AG04449 (cell line): ENCODE measurements around the gene TSPOAP1.

Experiments
- CTCF ChIA-PET: fragments of 350-600 bp; formaldehyde crosslinking; extraction: SDS; loops from one replicate; lab custom pipeline; 2021; ENCODE audit warnings: antibody characterized with exemption; lab: Yijun Ruan, JAX
- POLR2A ChIA-PET: fragments of 400-600, 350-600 bp; formaldehyde crosslinking; extraction: SDS; loops from one replicate; lab custom pipeline; 2020; ENCODE audit warnings: antibody characterized with exemption, inconsistent platforms; lab: Yijun Ruan, JAX
- DNase-seq: peaks from one replicate; pipeline ENCODE4 v3.0.0-alpha.2; 2010; ENCODE audit warnings: low read depth, low spot score
- H3K4me3 ChIP-seq: 2 replicates; pipeline ENCODE4 v1.5.1; 2011; ENCODE audit warnings: low read depth, mild to moderate bottlenecking, control low read depth, low read length
- TF ChIP-seq, protein P1 (sequence below): IDR thresholded peaks from one replicate; pipeline ENCODE4 v1.5.1; 2011; ENCODE audit warnings: mild to moderate bottlenecking, moderate library complexity, low read length, control low read depth, inconsistent platforms; ENCODE audit not compliant: insufficient read depth; ENCODE audit errors: missing control alignments

TSPOAP1 gene

DNA sequence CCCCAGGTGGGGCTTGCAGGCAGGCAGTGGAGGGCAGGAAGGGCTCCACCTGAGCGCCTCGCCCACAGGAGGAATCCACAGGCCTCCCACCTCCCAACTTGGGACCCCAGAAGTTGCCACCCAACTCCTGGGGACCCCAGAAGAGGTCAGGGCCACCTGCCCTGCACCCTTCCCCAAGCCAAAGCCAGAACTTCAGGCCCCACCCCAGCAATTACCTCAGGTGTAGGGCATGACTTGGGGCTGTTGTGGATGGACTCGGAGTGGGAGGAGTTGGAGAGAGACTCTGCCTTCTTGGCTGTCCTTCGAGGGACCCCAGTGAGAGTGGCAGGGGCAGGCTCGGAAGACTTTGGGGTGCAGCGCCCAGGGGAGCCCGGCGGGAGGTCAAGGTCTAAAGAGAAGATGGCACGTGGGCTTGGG lies 10.5 kb downstream of the TSPOAP1 start:
- no peak for DNase-seq
- no peak overlapping the region for H3K4me3 ChIP-seq
- ChIA-PET CTCF (interaction anchor here (0.6 to 7.8 kb wide), 36 partner anchors 9 to 201 kb away, joined by 3 to 138 read pairs (median 6); partner anchors contain the start of genes RNF43, SUPT4H1 and TSPOAP1), POLR2A (interaction anchor here (0.8 to 1.7 kb wide), 3 partner anchors 21 to 41 kb away, joined by 3 to 12 read pairs (median 6); partner anchors contain the start of gene SUPT4H1)
- TF ChIP-seq, protein P1, sequence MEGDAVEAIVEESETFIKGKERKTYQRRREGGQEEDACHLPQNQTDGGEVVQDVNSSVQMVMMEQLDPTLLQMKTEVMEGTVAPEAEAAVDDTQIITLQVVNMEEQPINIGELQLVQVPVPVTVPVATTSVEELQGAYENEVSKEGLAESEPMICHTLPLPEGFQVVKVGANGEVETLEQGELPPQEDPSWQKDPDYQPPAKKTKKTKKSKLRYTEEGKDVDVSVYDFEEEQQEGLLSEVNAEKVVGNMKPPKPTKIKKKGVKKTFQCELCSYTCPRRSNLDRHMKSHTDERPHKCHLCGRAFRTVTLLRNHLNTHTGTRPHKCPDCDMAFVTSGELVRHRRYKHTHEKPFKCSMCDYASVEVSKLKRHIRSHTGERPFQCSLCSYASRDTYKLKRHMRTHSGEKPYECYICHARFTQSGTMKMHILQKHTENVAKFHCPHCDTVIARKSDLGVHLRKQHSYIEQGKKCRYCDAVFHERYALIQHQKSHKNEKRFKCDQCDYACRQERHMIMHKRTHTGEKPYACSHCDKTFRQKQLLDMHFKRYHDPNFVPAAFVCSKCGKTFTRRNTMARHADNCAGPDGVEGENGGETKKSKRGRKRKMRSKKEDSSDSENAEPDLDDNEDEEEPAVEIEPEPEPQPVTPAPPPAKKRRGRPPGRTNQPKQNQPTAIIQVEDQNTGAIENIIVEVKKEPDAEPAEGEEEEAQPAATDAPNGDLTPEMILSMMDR: no peak

DNA sequence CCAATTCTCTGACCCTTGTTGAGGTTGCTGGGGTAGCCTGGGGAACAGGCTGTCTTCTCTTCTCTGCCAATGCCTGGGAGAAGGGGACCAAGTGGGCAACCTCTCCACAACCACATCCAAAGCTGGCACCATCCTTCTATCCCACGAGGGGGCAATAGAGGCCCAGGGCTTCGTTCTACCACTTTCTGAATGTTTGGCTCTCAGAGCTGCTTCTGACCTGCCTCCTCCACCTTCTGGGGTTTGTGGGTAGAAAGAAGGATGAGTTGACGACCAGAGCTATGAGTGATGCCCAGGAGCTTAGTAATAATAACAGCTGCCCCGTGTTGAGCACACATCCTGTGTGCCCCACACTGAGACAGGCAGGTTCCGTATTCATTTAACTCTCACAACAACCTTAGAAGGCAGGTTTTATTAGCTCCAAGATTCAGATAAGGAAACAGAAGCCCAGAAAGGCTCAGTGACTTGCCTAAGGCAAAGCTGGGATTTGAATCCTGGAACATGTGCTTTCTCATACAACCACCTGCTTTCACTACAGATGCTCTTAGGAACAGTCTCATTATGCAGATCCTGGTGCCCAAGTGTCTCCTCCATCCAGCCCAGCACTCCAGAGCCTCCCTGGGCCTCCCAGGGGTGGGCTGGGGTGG lies 11.1 kb downstream of the TSPOAP1 start:
- TF ChIP-seq, protein P1: peak; percentile 85
- H3K4me3 ChIP-seq: no peak overlapping the region
- ChIA-PET CTCF (interaction anchor here (0.6 to 7.8 kb wide), 40 partner anchors 9 to 201 kb away, joined by 3 to 138 read pairs (median 6); partner anchors contain the start of genes MTMR4, RNF43, SUPT4H1 and TSPOAP1), POLR2A (interaction anchor here (0.8 to 1.7 kb wide), 3 partner anchors 22 to 42 kb away, joined by 3 to 12 read pairs (median 6); partner anchors contain the start of gene SUPT4H1)
- DNase-seq: peak; percentile 17

DNA sequence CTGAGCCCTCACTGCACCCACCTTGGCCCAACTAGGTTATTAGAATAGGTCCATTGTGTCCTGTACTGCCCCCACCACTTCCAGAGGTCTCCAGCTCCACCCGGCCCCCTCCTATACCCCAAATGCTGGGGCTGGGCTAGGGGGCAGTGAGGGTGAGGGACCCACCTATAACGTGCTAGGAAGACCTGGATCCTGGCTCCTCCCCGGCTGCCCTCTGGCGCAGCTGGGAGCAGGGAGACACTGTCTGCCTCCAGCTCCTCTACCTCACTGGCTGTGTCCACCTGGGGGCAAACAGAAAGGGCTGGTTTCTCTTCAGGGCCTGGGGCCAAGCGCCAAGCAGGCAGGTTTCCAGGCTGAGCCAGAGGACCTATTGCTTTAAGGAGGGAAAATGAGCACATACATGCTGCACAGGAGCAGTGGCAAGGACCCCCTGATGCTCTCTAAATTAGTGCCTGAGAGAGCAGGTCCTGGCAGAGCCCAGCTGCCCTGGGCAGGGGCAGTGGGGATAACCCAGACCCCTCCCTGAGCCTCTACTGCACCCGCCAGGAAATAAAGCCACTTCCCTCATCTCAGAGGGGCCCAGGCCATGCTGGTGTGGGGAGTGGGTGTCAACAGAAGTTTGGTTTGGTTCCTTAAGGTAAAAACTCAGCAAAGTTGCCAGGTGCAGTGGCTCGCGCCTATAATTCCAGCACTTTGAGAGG lies 12.2 kb downstream of the TSPOAP1 start:
- CTCF ChIA-PET: interaction anchor here (0.9 to 7.8 kb wide), 30 partner anchors 8 to 200 kb away, joined by 3 to 138 read pairs (median 6); partner anchors contain the start of genes RNF43, SUPT4H1 and TSPOAP1
- TF ChIP-seq, protein P1: no peak
- H3K4me3 ChIP-seq: no peak overlapping the region
- POLR2A ChIA-PET: interaction anchor here (0.5 to 1.7 kb wide), 3 partner anchors 23 to 36 kb away, joined by 3 to 12 read pairs (median 6); partner anchors contain the start of gene SUPT4H1
- DNase-seq: no peak

DNA sequence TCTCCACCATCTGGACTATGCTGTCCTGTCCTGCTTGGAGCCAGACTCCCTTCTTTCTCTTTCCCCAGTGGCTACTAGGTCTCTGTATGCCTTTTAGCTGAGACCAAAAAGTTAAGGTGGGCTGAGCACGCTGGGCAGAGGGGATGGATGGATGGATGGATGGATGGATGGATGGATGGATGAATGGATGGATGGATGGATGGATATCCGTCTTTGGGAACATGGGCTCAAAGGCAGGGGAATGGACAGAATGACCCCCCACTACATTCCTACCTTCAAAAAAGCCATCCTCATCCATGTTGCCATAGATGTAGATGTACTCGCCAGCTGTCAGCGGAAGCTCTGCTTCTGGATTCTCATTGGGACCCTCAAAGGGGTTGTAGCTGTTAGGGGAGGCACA lies 12.8 kb downstream of the TSPOAP1 start:
- no peak for DNase-seq
- CTCF ChIA-PET: interaction anchor here (0.9 to 7.8 kb wide), 12 partner anchors 11 to 132 kb away, joined by 3 to 138 read pairs (median 6); partner anchors contain the start of genes RNF43, SUPT4H1 and TSPOAP1
- POLR2A ChIA-PET: interaction anchor here (0.5 kb wide), 1 partner anchor 31 kb away, joined by 3 read pairs; no protein-coding TSS in a partner anchor
- TF ChIP-seq, protein P1: no peak
- H3K4me3 ChIP-seq: no peak overlapping the region

DNA sequence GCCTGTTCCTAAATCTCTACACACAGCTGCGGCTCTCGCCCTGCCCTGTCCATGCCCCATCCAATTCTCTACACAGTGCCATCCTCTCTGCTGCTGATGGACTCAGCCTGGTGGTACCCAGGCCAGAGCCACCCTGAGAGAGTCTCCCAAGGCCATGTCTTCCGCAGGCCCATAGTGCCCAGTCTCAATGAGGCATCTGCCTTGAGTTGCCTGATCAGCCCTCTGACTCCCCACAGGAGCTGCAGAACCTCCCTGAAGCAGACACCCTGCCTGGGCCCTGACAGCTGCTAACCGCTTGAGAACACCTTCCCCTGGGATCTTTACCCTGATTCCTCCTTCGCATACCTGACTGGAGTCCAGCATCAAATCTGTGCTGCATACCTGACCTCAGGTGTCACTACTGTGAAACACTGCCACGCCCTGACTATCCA lies 13.3 kb downstream of the TSPOAP1 start:
- H3K4me3 ChIP-seq: no peak overlapping the region
- TF ChIP-seq, protein P1: no peak
- no peak for DNase-seq
- ChIA-PET POLR2A (no interaction called here), CTCF (interaction anchor here (0.7 to 7.8 kb wide), 12 partner anchors 8 to 133 kb away, joined by 3 to 138 read pairs (median 4); partner anchors contain the start of genes RNF43 and SUPT4H1)
